ENCODE results near the gene DCDC2.
"Not testable (repeated sequence)": the region's sequence is repeated elsewhere in the genome, so short reads cannot be mapped to it uniquely, and the experiment has no call there.

Gene DCDC2

DNA sequence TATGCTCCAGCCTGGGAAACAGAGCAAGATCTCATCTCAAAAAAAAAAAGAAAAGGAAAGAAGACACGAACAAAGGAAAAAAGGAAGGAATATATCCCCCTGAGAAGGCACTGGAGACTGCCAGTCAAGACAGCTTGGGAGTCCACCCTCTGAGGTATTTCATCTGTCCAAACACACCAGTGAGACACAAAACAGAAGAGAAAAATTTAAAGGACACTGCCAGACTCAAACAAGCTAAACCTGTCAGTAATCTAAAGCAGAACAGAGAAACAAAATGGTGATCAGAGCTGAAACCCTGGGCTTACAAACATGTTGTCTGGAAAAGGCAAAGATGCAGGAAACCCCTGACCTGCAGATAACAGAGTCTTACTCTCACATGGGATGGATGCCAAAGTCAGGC, 114.9 kb downstream of the DCDC2 start:
- no peaks in the 10 kb centered on the region for H3K27me3 ChIP-seq (ENCODE audit: control insufficient read depth in 3 of 3, insufficient read depth in 3 of 3, low read depth in 1 of 3, low read length in 3 of 3)
- no peaks in the 10 kb centered on the region for H3K9me3 ChIP-seq (replicated peaks in 1 of 2; ENCODE audit: control insufficient read depth in 2 of 2, insufficient read depth in 1 of 2, low read depth in 1 of 2, low read length in 2 of 2)
- H3K18ac ChIP-seq (ENCODE audit: low read length) = peak overlapping the region; percentile 16
- no peak overlapping the region for H3K4ac ChIP-seq (ENCODE audit: low read length)
- no peak overlapping the region for H2AK5ac ChIP-seq (ENCODE audit: low read depth, low read length)
- H3K4me1 ChIP-seq (ENCODE audit: control insufficient read depth in 2 of 2, insufficient read depth in 1 of 2, low read depth in 1 of 2, low read length in 2 of 2) = peaks cover 0 to 1% of the 10 kb centered on the region in 2 donors
- H3K4me2 ChIP-seq (ENCODE audit: insufficient read depth, low read length, poor library complexity, severe bottlenecking) = no peak overlapping the region
- H3K23ac ChIP-seq (ENCODE audit: low read depth, low read length, poor library complexity) = no peak overlapping the region
- no peaks in the 10 kb centered on the region for H3K36me3 ChIP-seq (replicated peaks in 1 of 2; ENCODE audit: control insufficient read depth in 2 of 2, insufficient read depth in 2 of 2, low read length in 2 of 2)
- no peak for DNase-seq (ENCODE audit: low spot score)
- no peak overlapping the region for H2AFZ ChIP-seq (ENCODE audit: low read length)
- no CpG with 5 or more reads among the region's 1 CpG for WGBS, 2 donors (ENCODE audit: extremely low coverage in 2 of 2, insufficient read length in 2 of 2, insufficient replicate concordance in 1 of 2)
- H3K4me3 ChIP-seq (ENCODE audit: low read length in 2 of 2) = no peak overlapping the region
- no peak overlapping the region for H4K8ac ChIP-seq (ENCODE audit: low read depth, low read length)
- no peak overlapping the region for H3K27ac ChIP-seq (replicated peaks; ENCODE audit: low read length)
- no peaks in the 10 kb centered on the region for H3K79me1 ChIP-seq (ENCODE audit: low read depth, low read length)
- H3K9ac ChIP-seq (ENCODE audit: low read depth, low read length, poor library complexity) = no peak overlapping the region
- H2BK15ac ChIP-seq (ENCODE audit: low read length) = no peak overlapping the region
- no peak overlapping the region for H2BK12ac ChIP-seq (ENCODE audit: low read length)
- no peak overlapping the region for H4K91ac ChIP-seq (ENCODE audit: low read depth, low read length, poor library complexity)
- H2BK120ac ChIP-seq (ENCODE audit: low read depth, low read length) = no peak overlapping the region
- no peak overlapping the region for H2BK5ac ChIP-seq (ENCODE audit: low read length)
- H3K14ac ChIP-seq (ENCODE audit: low read length) = no peak overlapping the region

DNA sequence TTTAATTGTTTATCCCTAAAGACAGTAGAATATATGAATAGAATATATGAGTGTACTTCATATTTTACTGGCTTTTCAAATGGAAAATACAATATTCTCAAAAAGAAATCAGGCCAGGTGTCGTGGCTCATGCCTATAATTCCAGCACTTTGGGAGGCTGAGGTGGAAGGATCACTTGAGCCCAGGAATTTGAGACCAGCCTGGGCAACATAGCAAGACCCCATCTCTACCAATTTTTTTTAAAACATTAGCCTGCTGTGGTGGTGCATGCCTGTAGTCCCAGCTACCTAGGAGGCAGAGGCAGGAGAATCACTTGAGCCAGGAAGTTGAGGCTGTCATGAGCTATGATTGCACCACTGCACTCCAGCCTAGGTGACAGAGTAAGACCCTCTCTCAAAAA, 116.1 kb downstream of the DCDC2 start:
- H4K8ac ChIP-seq (ENCODE audit: low read depth, low read length); H3K27ac ChIP-seq (replicated peaks; ENCODE audit: low read length); H2BK15ac ChIP-seq (ENCODE audit: low read length); H3K9ac ChIP-seq (ENCODE audit: low read depth, low read length, poor library complexity); H3K36me3 ChIP-seq (replicated peaks in 1 of 2; ENCODE audit: control insufficient read depth in 2 of 2, insufficient read depth in 2 of 2, low read length in 2 of 2); H2BK5ac ChIP-seq (ENCODE audit: low read length); H2BK12ac ChIP-seq (ENCODE audit: low read length); H3K14ac ChIP-seq (ENCODE audit: low read length); H2AFZ ChIP-seq (ENCODE audit: low read length); H3K27me3 ChIP-seq (ENCODE audit: control insufficient read depth in 3 of 3, insufficient read depth in 3 of 3, low read depth in 1 of 3, low read length in 3 of 3); H3K9me3 ChIP-seq (replicated peaks in 1 of 2; ENCODE audit: control insufficient read depth in 2 of 2, insufficient read depth in 1 of 2, low read depth in 1 of 2, low read length in 2 of 2); H3K79me1 ChIP-seq (ENCODE audit: low read depth, low read length); H3K23ac ChIP-seq (ENCODE audit: low read depth, low read length, poor library complexity); H4K91ac ChIP-seq (ENCODE audit: low read depth, low read length, poor library complexity); H3K4me3 ChIP-seq (ENCODE audit: low read length in 2 of 2); H2BK120ac ChIP-seq (ENCODE audit: low read depth, low read length); H3K4ac ChIP-seq (ENCODE audit: low read length); H3K18ac ChIP-seq (ENCODE audit: low read length); DNase-seq (ENCODE audit: low spot score); H2AK5ac ChIP-seq (ENCODE audit: low read depth, low read length); H3K4me1 ChIP-seq (ENCODE audit: control insufficient read depth in 2 of 2, insufficient read depth in 1 of 2, low read depth in 1 of 2, low read length in 2 of 2); H3K4me2 ChIP-seq (ENCODE audit: insufficient read depth, low read length, poor library complexity, severe bottlenecking): not testable (repeated sequence)
- WGBS, 2 donors (ENCODE audit: extremely low coverage in 2 of 2, insufficient read length in 2 of 2, insufficient replicate concordance in 1 of 2) = no CpG with 5 or more reads among the region's 1 CpG

DNA sequence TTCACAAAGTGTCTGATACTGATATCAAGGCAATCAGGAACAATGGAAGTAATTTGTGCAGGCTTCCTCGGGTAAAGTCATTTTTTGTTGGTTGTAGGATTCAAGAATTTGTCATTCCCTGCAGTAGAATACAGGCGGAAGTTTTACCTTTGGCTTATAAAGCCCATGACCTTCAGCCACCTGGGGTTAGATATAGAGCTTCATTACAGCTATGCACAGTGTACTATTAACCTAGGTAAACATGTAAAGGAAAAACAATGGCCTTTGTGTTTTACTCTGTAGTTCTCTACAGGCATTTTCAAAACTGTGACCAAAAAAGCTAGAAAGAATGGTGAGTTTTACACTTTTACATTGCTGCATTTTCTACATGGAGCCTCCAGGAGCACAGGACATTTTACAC, 116.9 kb downstream of the DCDC2 start:
- Histone ChIP-seq H3K9me3 (replicated peaks in 1 of 2; ENCODE audit: control insufficient read depth in 2 of 2, insufficient read depth in 1 of 2, low read depth in 1 of 2, low read length in 2 of 2) (no peaks in the 10 kb centered on the region), H3K9ac (ENCODE audit: low read depth, low read length, poor library complexity) (no peak overlapping the region), H2BK5ac (ENCODE audit: low read length) (no peak overlapping the region), H3K4me2 (ENCODE audit: insufficient read depth, low read length, poor library complexity, severe bottlenecking) (no peak overlapping the region), H4K91ac (ENCODE audit: low read depth, low read length, poor library complexity) (no peak overlapping the region), H3K79me1 (ENCODE audit: low read depth, low read length) (no peaks in the 10 kb centered on the region), H2BK120ac (ENCODE audit: low read depth, low read length) (no peak overlapping the region), H2BK15ac (ENCODE audit: low read length) (no peak overlapping the region), H2BK12ac (ENCODE audit: low read length) (no peak overlapping the region), H3K14ac (ENCODE audit: low read length) (no peak overlapping the region), H3K23ac (ENCODE audit: low read depth, low read length, poor library complexity) (no peak overlapping the region), H3K4me3 (ENCODE audit: low read length in 2 of 2) (no peak overlapping the region), H2AK5ac (ENCODE audit: low read depth, low read length) (no peak overlapping the region), H3K36me3 (replicated peaks in 1 of 2; ENCODE audit: control insufficient read depth in 2 of 2, insufficient read depth in 2 of 2, low read length in 2 of 2) (no peaks in the 10 kb centered on the region), H4K8ac (ENCODE audit: low read depth, low read length) (no peak overlapping the region), H3K27ac (replicated peaks; ENCODE audit: low read length) (no peak overlapping the region), H3K4me1 (ENCODE audit: control insufficient read depth in 2 of 2, insufficient read depth in 1 of 2, low read depth in 1 of 2, low read length in 2 of 2) (peaks cover 0 to 1% of the 10 kb centered on the region in 2 donors), H3K18ac (ENCODE audit: low read length) (no peak overlapping the region), H3K4ac (ENCODE audit: low read length) (no peak overlapping the region), H2AFZ (ENCODE audit: low read length) (no peak overlapping the region), H3K27me3 (ENCODE audit: control insufficient read depth in 3 of 3, insufficient read depth in 3 of 3, low read depth in 1 of 3, low read length in 3 of 3) (no peaks in the 10 kb centered on the region)
- no peak for DNase-seq (ENCODE audit: low spot score)
- no CpG with 5 or more reads among the region's 2 CpGs for WGBS, 2 donors (ENCODE audit: extremely low coverage in 2 of 2, insufficient read length in 2 of 2, insufficient replicate concordance in 1 of 2)

DNA sequence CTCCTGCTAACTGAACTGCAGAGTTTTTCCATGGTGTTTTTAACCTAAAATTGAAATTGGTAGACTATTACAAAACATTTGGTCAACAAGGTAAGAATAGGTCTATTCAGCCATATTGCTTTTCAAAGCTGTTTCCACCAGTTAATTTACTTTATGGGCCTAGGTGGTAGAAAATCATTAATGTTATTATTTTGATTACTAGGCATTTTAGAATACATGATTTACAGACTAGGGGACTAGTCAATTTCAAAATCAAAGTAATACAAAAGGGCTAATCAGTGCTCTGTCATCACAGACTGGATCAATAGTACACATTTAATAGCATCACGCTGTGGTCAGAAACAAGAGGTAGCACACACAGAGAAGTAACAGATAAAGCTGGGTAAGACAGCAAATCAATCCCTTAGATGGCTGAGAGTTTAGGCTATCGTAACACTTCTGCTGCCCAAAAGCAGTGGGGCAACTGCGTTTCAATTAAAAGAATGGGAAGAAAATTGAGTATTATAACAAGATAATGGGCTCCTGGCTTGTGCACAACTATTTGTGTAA, 117.4 kb downstream of the DCDC2 start:
- H2BK120ac ChIP-seq (ENCODE audit: low read depth, low read length) = no peak overlapping the region
- H3K36me3 ChIP-seq (replicated peaks in 1 of 2; ENCODE audit: control insufficient read depth in 2 of 2, insufficient read depth in 2 of 2, low read length in 2 of 2) = no peaks in the 10 kb centered on the region
- no peak overlapping the region for H4K91ac ChIP-seq (ENCODE audit: low read depth, low read length, poor library complexity)
- no peak overlapping the region for H3K4me3 ChIP-seq (ENCODE audit: low read length in 2 of 2)
- H2AK5ac ChIP-seq (ENCODE audit: low read depth, low read length) = no peak overlapping the region
- peaks cover 0 to 1% of the 10 kb centered on the region in 2 donors for H3K4me1 ChIP-seq (ENCODE audit: control insufficient read depth in 2 of 2, insufficient read depth in 1 of 2, low read depth in 1 of 2, low read length in 2 of 2)
- H3K9me3 ChIP-seq (replicated peaks in 1 of 2; ENCODE audit: control insufficient read depth in 2 of 2, insufficient read depth in 1 of 2, low read depth in 1 of 2, low read length in 2 of 2) = no peaks in the 10 kb centered on the region
- H3K27ac ChIP-seq (replicated peaks; ENCODE audit: low read length) = no peak overlapping the region
- H2BK12ac ChIP-seq (ENCODE audit: low read length) = no peak overlapping the region
- no CpG with 5 or more reads among the region's 3 CpGs for WGBS, 2 donors (ENCODE audit: extremely low coverage in 2 of 2, insufficient read length in 2 of 2, insufficient replicate concordance in 1 of 2)
- no peak overlapping the region for H3K4ac ChIP-seq (ENCODE audit: low read length)
- H4K8ac ChIP-seq (ENCODE audit: low read depth, low read length) = no peak overlapping the region
- no peaks in the 10 kb centered on the region for H3K27me3 ChIP-seq (ENCODE audit: control insufficient read depth in 3 of 3, insufficient read depth in 3 of 3, low read depth in 1 of 3, low read length in 3 of 3)
- H2BK15ac ChIP-seq (ENCODE audit: low read length) = no peak overlapping the region
- H3K14ac ChIP-seq (ENCODE audit: low read length) = no peak overlapping the region
- H3K18ac ChIP-seq (ENCODE audit: low read length) = no peak overlapping the region
- H3K4me2 ChIP-seq (ENCODE audit: insufficient read depth, low read length, poor library complexity, severe bottlenecking) = no peak overlapping the region
- no peak overlapping the region for H3K23ac ChIP-seq (ENCODE audit: low read depth, low read length, poor library complexity)
- no peak for DNase-seq (ENCODE audit: low spot score)
- no peak overlapping the region for H2BK5ac ChIP-seq (ENCODE audit: low read length)
- no peaks in the 10 kb centered on the region for H3K79me1 ChIP-seq (ENCODE audit: low read depth, low read length)
- H2AFZ ChIP-seq (ENCODE audit: low read length) = no peak overlapping the region
- no peak overlapping the region for H3K9ac ChIP-seq (ENCODE audit: low read depth, low read length, poor library complexity)
